ENCODE data around the gene SEL1L.
"Not testable (repeated sequence)": the region's sequence is repeated elsewhere in the genome, so short reads cannot be mapped to it uniquely, and the experiment has no call there.

Gene SEL1L

DNA sequence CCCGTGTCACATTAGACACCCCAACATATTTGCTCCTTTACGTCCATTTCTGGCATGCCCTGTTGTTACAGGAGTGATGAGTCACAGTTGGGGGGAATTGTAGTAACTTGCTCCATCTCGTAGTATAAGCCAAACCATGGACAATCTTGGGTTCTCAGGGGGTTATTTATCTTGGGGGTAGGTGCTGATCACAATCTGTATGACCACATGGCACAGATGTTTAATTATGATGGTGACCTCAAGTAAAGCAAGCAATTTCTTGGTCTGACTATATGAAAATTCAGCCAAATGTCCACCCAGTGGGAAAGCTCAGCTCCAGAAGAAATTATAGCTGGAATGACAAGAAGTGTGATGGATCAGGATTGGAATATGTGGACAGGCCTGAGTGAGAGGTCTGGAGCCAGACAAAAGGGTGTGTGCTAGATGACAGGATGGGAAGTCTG, 101.4 kb downstream of the SEL1L start:
- no peak for DNase-seq (ENCODE audit: low read depth in 2 of 2)
- TF ChIP-seq, protein P1, sequence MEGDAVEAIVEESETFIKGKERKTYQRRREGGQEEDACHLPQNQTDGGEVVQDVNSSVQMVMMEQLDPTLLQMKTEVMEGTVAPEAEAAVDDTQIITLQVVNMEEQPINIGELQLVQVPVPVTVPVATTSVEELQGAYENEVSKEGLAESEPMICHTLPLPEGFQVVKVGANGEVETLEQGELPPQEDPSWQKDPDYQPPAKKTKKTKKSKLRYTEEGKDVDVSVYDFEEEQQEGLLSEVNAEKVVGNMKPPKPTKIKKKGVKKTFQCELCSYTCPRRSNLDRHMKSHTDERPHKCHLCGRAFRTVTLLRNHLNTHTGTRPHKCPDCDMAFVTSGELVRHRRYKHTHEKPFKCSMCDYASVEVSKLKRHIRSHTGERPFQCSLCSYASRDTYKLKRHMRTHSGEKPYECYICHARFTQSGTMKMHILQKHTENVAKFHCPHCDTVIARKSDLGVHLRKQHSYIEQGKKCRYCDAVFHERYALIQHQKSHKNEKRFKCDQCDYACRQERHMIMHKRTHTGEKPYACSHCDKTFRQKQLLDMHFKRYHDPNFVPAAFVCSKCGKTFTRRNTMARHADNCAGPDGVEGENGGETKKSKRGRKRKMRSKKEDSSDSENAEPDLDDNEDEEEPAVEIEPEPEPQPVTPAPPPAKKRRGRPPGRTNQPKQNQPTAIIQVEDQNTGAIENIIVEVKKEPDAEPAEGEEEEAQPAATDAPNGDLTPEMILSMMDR (IDR thresholded peaks at IDR 0.05; ENCODE audit: low read depth, low read length) = no peak
- no peak overlapping the region for H3K4me3 ChIP-seq (replicated peaks in 1 of 2; ENCODE audit: low read depth in 2 of 2, low read length in 2 of 2)

DNA sequence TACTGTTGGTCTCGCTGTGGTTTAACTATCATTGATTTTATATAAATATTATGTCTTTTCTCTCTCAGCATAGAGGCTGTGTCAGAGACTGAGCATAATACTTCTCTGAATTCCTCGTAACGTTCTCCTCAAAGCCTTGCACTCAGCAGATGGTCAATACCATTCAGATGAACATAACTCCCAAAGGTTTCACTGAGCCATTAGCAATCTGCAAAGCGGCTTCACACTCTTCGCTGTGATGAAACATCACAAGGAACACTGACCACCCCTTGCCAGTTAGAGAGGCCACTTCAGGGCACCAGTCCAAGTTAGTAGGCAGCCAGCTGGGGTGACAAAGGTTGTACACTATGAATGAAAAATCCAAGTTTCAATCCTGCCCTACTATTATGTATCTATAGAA, 103.4 kb downstream of the SEL1L start:
- no peak for DNase-seq (ENCODE audit: low read depth in 2 of 2)
- TF ChIP-seq, protein P1 (IDR thresholded peaks at IDR 0.05; ENCODE audit: low read depth, low read length) = no peak
- H3K4me3 ChIP-seq (replicated peaks in 1 of 2; ENCODE audit: low read depth in 2 of 2, low read length in 2 of 2) = no peak overlapping the region

DNA sequence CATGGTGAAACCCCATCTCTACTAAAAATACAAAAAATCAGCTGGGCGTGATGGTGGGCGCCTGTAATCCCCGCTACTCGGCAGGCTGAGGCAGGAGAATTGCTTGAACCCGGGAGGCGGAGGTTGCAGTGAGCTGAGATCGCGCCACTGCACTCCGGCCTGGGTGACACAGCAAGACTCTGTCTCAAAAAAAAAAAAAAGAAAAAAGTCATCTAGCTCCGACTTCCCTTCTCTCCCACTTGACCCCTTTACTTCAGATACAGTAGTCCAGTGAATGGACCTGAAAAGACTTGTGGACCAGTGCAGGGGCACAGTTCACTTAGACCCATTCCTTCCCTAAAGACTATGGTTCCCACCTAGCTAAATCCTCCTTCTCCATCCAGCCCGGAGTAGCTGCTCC, 103.9 kb downstream of the SEL1L start:
- H3K4me3 ChIP-seq (replicated peaks in 1 of 2; ENCODE audit: low read depth in 2 of 2, low read length in 2 of 2); DNase-seq (ENCODE audit: low read depth in 2 of 2): not testable (repeated sequence)

DNA sequence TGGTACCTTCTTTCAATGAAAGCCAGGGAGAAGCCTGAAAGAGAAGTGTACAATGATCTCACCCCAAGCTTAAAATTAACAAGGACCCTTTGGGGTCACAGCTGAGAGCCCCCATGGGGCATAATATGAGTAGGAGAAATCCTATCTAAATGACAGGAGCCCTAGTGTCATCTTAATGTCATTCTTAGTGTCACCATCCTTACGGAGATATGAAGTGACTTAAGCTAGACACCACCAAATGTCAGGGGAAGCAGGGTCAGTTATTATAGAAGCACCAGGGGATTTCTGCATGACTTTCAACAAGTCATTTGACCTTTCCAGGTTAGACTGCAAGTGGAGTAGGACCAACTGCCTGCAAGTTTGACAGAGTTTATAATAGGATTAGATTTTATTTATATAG, 104.6 kb downstream of the SEL1L start:
- no peak for DNase-seq (ENCODE audit: low read depth in 2 of 2)
- H3K4me3 ChIP-seq (replicated peaks in 1 of 2; ENCODE audit: low read depth in 2 of 2, low read length in 2 of 2) = no peak overlapping the region
- TF ChIP-seq, protein P1 (IDR thresholded peaks at IDR 0.05; ENCODE audit: low read depth, low read length) = no peak

DNA sequence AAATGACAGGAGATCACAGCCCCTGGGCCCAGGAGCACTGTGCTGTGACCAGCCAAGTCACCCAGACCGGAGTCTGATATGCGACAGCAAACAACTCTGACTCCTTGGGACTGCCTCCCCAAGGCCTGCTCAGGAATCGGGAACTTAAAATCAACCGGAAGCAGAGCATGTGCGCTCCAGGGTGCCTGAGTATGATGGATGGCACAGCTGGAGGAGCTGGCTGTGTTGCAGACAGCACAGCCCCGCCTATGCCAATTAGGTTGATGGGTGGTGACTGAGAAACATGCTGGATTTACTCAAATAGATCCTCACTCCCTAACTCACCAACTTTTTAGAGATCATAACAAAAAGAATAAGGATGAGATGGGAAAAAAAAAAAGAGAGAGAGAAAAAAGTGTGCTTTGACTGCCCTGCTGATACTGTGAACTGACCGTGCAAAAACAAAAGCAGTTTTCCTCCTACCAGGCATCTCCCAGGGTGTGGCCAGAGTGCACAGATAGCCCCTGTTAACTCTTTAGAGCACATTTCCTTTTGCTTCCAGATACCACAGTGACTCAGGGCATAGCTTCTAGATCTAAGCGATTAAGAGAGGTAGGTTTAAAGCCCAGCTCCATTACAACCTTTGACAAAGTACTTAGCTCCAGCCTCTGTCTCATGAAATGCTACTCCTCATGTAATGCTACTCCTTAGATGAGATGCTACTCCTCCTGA, 106.2 kb downstream of the SEL1L start:
- TF ChIP-seq, protein P1 (IDR thresholded peaks at IDR 0.05; ENCODE audit: low read depth, low read length) = no peak

DNA sequence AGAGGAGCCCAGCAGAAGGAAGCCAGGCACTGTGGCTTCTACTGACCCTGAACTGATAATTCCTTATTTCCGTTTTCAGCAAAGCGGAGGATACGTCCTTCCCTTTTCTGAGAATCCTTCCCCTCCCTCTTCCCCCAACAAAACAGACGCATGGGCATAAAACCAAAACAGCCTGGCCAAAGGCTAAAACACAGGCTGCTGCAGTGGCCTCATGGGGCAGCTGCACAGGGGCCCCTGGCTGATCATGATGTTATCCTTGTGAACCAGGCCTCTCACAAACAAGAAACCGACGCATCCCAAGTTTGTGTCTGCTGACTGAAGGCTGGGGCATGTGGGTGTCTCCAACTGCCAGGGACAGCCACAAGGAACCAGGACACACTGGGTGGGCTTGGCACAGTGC, 110.1 kb downstream of the SEL1L start:
- TF ChIP-seq, protein P1 (IDR thresholded peaks at IDR 0.05; ENCODE audit: low read depth, low read length) = no peak
- no peak overlapping the region for H3K4me3 ChIP-seq (replicated peaks in 1 of 2; ENCODE audit: low read depth in 2 of 2, low read length in 2 of 2)

More for the DNA sequence above, 106.2 kb downstream of the SEL1L start:
- H3K4me3 ChIP-seq (replicated peaks in 1 of 2; ENCODE audit: low read depth in 2 of 2, low read length in 2 of 2) = no peak overlapping the region
- DNase-seq (ENCODE audit: low read depth in 2 of 2) = no peak

More for the DNA sequence above, 110.1 kb downstream of the SEL1L start:
- no peak for DNase-seq (ENCODE audit: low read depth in 2 of 2)
